Medulla oblongata (tissue), 1 donor: ENCODE results near the gene LILRB1.
"Not testable (repeated sequence)": the region's sequence is repeated elsewhere in the genome, so short reads cannot be mapped to it uniquely, and the experiment has no call there.

Experiments
- DNase-seq: peaks from one replicate; pipeline ENCODE4 v3.0.0-alpha.2; 2015; ENCODE audit errors: extremely low spot score

Gene LILRB1

DNA sequence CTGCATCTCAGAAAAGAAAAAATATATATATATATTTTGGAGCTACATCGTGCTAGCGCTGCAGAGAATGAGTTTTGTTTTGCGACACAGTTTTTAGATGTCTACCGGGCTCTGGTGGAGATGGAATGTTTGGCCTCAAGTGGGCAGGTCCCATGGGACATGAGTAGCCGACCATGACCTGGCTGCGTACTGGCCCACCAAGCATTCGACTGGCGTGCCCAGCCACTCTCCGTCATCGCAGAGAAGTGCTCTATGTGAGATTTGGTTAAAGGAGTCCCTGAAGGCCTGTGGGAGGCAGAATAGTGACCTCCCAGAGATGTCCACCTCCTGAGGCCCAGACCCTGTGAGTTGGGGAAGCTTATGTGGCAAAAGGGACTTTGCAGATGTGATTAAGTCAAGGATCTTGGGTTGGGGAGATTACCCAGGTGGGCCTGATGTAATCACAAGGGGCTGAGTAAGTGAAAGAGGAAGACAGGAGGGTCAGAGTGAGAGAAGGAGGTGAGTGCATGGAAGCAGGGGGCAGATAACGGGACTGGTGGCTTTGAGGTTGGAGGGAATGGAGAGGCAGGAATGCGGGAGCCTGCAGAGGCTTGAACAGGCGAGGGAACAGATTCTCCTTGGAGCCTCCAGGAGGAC is 31.7 kb downstream of the LILRB1 start:
- DNase-seq: no peak

GRCh38 chr19:54662730-54663129 is 32.4 kb downstream of the LILRB1 start, which contains the start of gene LILRB4:
Gene LILRB4 (plus strand): TSS chr19:54662985. CDS start chr19:54663034, 49 bp downstream.
- DNase-seq: peak; percentile 65

DNA sequence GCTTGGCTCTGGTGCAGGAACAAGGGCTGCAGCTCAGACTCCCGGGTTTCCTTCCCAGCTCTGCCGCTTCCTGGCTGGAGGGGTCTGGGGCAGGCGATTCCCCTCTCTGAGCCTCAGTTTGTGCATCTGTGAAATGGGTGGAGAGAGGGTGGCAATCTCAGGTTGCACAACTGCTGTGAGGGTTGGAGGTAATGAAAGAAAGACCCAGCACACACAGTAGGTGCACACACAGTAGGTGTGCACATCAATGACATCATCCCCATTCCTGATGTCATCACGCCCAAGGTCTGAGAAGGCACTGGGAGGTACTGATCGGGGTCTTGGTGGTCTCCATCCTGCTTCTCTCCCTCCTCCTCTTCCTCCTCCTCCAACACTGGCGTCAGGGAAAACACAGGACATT is 35.2 kb downstream of the LILRB1 start:
- no peak for DNase-seq

DNA sequence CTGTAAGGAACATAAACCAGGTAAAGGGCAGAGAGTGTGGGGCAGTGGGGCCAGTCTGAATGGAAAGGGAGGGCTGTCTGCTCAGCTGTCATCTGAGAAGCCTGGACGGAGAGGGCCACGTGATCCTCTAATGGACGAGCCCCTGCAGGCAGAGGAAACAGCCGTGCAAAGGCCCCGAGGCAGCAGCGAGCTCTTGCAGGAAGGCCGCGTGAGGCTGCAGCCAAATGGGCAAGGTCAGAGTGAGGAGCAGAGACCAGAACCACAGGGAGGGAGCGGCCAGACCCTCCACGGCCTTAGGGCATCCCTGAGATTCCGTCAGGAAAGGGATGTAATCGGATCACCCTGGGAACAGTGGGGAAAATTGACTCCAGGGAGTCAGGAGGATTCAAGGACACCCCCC is 36.9 kb downstream of the LILRB1 start:
- no peak for DNase-seq

- no peak for DNase-seq
Observed at GRCh38 chr19:54668353-54668752, 38.1 kb downstream of the LILRB1 start.

DNA sequence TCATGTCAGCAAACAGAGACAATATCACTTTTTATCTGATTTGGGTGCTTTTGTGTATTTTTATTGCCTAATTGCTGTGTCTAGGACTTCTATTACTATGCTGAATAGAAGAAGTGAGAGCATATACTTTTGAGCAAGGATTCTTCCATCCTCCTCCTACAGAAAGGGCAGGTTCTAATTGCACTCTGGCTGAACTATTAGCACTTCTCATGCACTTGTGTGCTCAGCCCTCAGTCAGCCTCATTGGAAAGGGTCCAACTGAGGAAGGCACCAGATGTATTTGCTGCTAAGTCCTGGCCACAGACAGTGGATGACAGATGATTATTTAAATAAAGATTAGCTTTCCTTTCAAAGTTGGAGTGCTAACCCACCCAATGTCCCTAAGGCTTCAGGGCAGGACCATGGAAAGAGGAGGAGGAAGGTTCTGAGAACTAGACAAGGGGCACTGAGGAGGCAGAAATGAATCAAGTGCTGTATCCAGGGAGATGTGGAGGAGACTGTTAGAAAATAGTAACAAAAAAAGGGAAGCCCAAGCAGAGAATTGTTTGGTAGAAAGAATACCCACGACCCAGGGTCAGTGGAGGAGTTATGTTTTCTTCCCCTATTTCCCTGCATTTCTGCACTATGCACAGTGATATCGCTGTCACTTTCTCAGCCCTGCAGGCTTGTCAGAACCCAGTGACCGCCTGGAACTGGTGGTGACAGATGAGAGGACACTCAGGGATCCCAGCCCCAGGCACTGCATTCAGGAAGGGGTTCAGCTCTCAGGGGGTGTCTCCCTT is 40.5 kb downstream of the LILRB1 start:
- peak; percentile 34 for DNase-seq

- DNase-seq: peak; percentile 69
Observed at GRCh38 chr19:54673222-54673621, 42.9 kb downstream of the LILRB1 start.

GRCh38 chr19:54674021-54674617 is 43.8 kb downstream of the LILRB1 start:
- no peak for DNase-seq

- peak; percentile 50 for DNase-seq
Observed at GRCh38 chr19:54676210-54676834, 46.0 kb downstream of the LILRB1 start.

DNA sequence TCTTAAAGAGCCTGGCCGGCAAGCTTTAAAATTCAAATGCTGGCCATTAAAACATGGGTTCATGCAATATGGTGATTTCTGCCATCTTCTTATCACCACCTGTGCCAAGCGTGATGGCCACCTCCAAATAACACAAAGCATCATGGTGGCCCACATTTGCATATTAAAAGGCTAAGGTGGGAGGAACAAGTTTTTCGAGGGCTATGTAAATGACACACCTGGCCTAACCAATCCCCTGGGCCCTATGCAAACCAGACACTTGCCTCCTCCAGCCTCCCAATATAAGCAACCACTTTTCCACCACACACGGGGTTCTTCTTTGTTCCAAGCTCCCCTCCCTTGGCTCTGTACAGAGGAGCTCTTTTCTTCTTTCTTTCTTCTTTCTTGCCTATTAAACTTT is 46.9 kb downstream of the LILRB1 start:
- DNase-seq: no peak

DNA sequence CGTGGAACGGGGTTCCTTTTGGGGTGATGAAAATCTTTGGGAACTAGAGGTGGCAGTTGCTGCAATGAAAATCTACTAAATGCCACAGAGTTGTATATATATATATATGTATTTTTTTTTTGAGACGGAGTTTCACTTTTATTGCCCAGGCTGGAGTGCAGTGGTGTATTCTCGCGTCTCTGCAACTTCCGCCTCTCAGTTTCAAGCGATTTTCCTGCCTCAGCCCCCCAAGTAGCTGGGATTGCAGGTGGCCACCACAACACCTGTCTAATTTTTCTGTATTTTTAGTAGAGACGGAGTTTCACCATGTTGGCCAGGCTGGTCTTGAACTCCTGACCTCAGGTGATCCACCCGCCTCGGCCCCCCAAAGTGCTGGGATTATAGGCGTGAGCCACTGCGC is 51.3 kb downstream of the LILRB1 start:
- not testable (repeated sequence) for DNase-seq

GRCh38 chr19:54682306-54682856 is 52.1 kb downstream of the LILRB1 start:
- no peak for DNase-seq

- DNase-seq: peak; percentile 16
Observed at GRCh38 chr19:54684527-54684926, 54.2 kb downstream of the LILRB1 start.
